Myocyte (in vitro differentiated cells): ENCODE measurements around the gene HDAC4. TPM values are rescaled to one million over a fixed set of nuclear protein-coding genes. Genes with fewer than 3 reads are reported as not detected.
A peak's percentile ranks its signal among the peaks of the same experiment; 100 is the strongest.

Experiments used
- DNase-seq: peaks from one replicate; pipeline ENCODE4 v3.0.0-alpha.2; 2012; ENCODE audit warnings: low read depth
- total RNA-seq: library from RNA; depleted of rRNA; stranded (reverse); fragments of >200 nt; gene quantifications from 2 replicates; pipeline ENCODE4 v1.2.3, GENCODE V29; 2014

HDAC4 gene
- total RNA-seq, 1 donor from 2014 or later = 38.5 TPM

DNA sequence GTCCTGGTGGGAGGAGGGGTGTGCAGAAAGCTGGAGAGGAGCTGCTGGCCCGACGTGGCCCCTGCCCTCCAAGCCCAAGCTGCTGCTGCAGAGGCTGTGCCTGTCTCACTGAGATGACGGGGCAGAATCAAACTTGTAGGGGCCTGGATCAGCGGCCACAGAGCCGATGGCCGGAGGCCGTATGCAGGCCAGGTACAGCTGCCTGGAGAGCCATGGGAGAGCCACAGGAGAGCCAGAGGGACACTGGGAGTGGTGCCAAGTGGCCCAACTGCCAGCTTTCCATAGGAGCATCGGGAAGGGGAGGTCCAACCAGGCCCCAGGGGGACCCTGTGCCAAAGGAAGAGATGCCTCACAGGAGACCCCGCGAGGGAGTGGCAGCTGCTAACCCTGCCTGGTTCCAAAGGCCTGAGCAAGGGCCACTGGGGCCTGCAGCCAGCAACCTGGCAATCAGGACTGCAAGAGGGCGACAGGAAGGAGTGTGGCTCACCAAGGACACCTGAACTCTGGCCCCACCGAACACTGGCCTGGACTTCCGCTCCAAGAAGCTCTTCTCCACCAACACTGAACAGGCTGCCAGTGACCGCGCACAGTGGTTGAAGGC lies 70.7 kb downstream of the HDAC4 start:
- no peak for DNase-seq

DNA sequence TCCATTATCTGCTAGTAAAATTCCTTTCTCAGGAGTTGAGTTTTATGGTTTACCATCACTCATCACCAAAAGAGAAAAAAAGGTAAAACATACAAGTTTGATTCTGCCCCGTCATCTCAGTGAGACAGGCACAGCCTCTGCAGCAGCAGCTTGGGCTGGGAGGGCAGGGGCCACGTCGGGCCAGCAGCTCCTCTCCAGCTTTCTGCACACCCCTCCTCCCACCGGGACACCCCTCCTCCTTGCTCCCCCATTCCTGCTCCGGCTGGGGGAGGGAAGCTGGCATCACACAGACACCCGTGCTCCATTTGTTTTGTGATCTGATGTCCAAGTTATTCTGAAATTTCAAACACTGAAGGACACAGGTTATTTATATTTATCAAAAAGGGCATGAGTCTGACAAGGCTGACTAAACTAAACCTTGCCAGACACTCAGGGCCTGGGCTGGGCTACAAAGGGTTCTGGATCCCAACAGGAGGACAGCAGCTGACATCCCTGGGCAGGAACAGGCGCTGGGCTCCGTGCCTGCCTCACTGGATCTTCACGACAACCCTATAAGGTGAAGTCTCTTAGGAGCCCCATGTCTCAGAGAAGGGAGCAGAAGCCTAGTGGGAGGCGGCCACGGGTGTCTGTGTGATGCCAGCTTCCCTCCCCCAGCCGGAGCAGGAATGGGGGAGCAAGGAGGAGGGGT lies 71.4 kb downstream of the HDAC4 start:
- DNase-seq = peak; percentile 72

DNA sequence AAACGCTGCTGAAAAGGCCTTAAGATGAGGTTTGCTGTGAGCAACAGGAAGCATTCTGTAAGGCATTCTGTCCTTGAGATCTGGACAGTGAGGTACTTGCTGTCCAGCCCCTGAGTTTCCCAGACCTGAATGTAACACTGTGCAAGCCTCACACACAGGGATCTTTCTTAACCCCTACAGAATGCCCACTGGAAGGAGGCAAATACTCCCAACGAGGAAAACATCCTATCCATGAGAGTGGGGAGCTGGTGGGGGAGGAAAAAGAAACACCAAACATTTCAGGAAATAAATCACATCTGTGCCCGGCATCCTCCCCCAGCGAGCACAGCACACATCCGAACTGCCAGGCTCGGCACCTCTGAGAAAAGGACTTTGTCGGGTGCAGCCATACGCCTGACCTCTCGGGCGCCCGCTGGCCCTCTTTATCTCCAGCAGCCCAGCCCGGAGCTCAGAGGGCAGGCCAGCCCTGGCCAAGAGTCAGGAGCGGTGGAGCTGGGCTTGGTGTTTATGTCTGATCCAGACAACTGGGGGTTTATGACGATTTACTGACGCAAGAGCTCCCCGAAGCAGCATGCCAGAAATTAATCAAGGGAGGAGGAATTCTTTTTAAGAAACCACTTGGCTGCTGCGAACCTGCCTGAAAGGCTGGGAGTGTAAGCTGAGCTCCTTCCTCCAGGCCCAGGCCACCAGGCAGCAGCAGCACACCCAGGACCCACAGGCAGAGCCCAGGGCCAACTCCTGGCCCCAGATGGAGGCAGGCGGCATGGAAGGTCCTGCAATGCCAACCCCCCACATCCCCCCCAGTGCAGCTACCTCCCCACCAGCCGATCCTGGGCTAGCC lies 72.2 kb downstream of the HDAC4 start:
- DNase-seq = peak; percentile 73

DNA sequence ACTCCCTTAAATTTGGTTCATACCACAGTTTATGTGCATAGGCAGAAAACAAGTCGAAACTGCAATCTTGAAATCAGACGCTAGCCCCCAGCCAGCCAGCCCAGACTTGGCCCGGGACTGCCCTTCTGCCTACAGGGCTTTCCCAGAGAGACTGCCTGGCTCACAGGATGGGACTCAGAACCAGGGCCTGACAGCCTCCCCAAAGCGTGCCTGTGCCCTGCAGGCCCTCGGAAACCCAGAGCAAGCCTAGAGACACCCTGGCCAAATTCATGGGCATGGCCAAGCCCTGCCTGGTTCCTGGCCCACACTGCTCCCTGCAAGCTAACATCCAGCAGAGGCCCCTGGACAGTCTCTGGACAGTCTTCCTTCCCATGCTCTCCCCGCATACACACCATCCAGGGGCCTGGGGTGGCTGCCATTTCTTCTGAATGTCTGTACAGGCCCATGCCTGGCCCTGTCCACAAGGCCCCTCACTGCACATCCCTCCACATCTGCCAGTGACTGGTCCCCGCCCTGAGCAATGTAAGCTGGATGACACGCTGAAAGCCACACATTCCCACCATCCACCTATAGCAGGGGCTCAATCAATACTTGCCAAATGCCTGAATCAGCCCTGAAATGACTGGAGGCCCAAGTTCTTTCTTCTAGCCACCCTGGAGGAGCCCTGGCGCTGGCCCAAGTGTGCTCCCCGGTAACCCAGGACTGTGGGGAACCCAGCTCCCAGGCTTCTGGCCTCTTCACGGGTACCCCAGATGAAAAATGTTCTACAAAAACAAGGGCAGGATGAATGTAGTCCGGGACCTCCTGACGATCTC lies 73.1 kb downstream of the HDAC4 start:
- no peak for DNase-seq

DNA sequence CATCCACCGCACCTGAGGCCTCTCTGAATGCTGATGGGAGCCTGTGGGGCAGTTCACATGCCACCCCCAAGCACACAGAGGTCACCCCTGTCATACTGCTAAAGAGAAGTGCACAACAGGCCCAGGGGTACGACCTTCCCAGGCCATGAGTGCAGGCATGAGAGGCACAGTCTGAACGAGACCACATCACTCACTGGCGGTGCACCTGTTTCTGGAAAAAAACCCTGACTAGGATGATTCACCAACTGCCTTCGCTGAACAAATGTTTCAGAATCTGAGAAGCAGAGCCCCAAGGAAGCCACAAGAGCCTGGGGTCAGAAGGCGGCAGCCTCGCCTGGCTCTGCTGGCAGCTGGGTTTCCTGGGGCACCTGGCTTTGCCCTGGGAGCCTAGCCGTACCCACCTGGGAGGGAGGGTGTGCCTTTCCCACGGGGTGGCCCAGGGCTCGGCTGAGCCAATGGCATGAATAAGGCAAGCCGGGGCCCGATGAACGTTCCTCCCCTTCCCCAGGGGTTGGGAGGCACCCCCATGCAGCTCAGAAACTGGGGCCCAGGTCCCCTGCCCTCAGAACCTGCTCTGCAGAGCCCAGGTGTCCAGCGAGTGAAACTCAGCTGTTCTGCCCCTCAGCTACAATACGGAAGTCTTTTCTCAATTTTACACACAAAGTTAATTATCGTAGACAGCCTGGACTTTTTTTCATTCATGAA lies 73.8 kb downstream of the HDAC4 start:
- peak; percentile 97 for DNase-seq

DNA sequence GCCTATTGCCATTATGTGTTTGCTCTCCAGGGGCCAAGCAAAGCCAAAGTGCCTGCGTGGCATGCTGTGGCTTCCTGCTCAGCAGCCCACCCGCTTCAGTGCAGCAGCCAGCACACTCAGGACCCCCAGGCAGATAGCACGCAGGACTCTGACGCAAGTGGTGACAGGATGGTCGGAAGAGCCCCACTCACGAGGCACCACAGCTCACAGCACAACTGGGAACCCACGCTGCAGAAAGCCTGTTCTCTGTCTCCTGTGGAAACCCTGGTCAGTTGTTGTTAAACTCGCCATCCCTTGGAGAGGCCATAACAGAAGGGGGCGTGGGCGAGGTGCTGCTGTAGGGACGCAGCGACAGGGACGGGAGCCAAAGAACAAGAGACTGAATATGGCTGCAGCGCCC lies 76.4 kb downstream of the HDAC4 start:
- no peak for DNase-seq

DNA sequence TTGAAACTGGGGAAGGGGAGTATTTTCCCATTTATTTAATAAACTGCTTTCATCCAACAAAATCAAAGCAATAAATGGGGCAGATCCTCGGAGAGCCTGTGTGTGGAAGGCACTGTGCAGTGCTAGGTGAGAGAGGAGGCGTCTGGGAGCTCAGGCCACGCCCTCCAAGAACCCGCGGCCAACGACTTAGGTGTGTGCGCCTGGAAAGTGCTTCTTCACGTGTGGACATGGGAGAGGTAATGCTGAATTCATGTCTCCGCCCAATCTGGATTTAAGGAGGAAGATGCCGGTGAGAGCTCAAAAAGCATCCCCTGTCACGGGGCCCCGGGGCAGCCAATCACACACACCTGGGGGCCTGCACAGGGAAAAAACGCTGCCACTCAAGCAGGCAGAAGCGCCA lies 77.4 kb downstream of the HDAC4 start:
- DNase-seq = no peak

DNA sequence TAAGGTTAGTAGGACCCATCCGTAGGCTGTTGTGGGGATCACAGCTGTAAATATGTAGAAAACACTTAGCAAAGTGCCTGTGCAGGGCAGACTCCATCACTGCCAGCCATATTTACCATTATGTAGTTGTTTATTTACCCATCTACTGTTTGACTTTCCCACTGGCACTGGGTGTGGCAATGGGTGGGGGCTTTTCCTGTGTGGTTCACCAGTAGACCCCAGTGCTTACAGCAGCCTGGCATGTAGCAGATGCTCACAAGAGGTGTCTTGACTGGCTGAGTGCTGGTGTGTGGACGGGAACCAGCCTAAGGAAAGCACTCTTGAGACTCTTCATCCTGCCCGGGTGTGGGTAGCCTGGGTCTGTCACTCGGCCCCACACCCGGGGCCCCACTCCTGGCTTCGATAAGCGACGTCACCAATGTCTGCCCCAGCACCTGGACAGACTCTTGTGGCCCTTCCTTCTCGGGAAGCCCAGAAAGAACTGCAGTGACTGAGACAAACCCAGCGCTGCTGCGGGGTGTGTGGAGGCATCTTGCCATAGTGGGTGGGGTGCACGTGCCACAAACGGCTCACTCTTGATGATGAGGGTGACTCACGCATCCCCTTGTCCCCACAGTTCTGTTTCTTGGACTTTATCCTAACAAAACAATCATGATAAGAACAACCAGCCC lies 78.3 kb downstream of the HDAC4 start:
- DNase-seq = peak; percentile 56

DNA sequence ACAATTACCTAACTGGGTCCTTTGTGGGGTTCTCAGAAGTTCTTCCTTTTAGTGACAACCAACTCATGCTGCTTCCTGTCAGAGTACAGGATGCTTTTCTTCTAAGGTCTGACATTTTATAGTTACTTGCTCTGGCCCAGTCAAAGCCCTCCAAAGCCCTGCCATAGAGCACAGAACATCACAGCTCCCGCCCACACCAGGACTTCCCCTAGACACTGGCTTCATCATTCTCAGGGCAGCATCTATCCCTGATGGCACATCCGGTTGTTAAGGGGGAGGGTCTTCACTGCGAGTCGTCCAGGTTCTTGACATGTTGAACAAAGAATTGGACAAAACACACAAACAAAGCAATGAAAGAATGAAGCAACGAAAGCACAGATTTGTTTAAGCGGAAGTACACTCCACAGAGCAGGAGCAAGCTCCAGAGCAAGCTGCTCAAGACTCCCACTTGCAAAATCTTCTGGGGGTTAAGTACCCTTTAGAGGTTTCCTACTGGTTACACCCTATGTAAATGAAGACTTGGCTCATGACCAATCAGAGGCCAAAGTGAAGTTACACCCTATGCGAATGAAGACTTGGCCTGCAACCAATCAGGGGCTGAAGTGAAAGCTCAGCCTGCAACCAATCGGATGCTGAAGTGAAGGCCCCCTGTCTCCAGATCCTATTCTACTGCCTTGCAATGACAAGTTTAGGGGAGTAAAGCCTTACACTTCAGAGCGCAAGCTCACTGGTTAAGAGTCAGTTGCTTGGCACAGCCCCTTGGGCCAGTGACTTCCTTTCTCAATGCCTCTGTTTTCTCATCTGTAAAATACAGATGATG lies 79.0 kb downstream of the HDAC4 start:
- no peak for DNase-seq

DNA sequence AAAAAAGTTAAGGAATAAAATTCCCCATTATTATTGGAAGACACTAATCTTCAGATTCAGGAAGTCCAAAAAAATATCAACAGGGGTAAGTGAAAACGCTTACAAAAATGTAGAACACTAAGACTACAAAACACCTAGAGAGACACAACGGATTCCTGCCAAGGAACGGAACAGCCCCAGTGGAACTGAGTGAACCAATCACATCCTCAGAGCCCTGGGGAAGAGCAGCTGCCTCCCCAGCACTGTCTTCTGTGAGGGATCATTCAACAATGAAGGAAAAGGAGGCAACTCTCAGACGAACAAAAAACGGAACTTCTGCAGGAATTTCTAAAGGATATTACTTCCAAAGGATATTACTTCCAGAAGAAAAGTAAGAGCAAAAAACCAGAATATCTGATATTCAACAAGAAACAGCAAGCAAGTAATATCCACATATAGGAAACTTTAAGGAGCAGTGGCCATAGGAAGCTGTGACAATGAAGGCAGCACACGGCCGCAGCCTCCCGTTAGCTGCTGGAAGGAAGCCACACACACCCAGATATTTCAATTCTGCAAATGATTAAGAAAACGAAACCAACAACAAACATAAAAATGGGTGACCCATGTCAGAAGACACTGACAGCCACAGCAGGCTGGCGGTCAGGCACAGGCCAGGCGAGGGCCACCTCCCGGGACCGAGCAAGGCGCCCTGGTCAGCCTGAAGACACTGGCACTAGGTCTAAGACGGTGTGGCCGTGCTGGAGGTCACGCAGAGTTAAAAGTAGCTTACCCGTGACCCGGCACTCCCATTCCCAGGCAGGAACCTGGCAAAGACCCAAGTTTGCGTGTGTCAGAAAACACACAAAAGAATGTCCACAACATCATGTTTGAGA lies 81.8 kb downstream of the HDAC4 start:
- no peak for DNase-seq

DNA sequence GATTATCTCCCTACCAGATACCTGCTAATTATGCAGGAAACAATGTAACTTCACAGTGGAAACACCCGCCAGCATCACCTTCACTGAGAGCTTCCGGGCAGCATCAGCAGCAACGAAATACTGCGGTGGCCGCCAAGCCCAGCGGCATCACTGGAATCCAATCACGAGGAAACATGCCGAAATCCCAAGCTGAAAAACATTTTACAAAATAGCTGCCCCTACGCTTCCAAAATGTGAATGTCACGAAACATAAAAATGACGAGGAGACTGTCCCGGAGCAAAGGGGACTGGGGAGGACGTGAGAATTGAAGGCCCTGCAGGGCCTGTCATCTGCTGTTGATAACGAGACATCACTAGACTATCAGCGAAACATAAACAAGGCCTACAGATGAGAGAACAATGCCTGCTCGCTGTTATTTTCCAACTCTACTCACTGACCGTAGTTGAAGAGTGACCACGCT lies 82.6 kb downstream of the HDAC4 start:
- no peak for DNase-seq

DNA sequence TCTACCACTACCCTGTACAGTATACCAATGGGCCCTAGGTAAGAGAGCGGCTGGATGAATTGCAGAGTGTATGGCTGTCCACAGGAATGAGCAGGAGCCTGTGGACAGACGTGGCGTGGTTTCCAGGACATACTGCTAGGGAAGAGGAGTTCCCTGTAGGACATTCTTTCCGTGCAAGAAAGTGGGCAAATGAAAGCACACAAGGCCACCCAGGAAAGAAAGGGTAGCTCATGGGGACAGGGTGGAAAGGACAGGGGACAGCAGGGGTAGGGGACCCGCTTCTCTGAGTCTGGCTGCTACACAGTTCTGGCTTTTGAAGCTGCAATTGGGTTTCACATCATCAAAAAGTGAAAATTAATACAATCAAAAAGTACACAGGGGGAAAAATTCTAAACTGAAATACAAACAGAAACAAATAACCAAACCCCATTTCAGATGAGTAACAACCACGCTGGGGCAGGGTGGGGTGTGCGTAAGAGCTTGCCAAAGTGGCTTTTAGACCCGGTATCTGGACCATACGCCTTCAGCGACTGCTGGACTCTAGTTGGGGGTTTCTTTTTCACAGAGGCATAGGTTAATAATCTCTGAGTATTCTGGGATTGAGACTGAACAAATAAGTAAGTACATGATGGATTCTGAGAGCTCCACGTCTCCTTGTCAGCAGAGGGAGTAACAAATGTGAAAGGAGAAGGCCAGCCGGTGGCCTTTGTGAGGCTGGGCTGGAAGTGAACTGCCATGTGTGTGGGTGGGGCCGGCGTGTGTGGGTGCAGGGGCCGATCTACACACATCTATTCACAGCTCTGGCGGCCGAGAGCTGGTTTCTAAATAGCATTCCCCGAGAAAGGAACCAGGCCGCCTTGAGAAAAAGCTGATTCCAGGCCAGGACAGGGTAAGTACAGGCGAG lies 84.0 kb downstream of the HDAC4 start:
- DNase-seq = peak; percentile 86

DNA sequence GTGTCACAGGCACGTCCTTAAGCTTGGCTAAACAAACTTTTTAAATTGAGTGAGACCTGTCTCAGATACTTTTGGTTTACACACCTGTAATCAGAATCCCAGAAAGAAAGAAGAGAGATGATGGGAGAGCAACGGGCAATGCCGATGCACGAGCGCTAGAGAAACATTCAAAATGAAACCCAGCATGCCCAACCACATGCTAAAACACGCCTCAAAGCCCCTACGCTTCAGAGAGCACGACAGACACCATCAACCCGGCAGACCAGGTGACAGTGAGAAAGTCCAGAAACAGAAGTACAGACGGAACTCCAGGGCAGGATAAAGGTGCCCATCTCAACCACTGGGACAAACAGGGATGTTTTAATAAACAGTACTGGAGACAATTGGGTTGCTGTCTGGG lies 85.5 kb downstream of the HDAC4 start:
- no peak for DNase-seq

DNA sequence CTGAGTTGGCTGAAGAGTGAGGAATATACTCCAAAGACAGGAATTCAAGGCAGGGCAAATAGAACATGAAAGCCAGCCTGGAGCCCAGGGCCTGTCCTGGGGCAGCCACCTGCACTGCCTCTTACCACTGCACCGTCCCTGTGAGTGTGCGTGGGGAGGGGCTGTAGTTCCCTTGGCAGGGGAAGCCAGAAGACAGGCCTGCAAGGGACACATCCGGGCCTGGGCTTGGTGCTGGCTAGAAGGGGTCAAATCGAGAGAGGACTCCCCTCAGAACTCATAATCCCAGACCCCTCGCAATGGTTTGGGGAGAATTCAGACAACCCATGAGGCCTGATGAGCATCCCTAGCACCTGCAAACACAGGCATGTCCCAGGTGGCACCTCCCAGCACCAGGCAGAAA lies 87.0 kb downstream of the HDAC4 start:
- DNase-seq = no peak

DNA sequence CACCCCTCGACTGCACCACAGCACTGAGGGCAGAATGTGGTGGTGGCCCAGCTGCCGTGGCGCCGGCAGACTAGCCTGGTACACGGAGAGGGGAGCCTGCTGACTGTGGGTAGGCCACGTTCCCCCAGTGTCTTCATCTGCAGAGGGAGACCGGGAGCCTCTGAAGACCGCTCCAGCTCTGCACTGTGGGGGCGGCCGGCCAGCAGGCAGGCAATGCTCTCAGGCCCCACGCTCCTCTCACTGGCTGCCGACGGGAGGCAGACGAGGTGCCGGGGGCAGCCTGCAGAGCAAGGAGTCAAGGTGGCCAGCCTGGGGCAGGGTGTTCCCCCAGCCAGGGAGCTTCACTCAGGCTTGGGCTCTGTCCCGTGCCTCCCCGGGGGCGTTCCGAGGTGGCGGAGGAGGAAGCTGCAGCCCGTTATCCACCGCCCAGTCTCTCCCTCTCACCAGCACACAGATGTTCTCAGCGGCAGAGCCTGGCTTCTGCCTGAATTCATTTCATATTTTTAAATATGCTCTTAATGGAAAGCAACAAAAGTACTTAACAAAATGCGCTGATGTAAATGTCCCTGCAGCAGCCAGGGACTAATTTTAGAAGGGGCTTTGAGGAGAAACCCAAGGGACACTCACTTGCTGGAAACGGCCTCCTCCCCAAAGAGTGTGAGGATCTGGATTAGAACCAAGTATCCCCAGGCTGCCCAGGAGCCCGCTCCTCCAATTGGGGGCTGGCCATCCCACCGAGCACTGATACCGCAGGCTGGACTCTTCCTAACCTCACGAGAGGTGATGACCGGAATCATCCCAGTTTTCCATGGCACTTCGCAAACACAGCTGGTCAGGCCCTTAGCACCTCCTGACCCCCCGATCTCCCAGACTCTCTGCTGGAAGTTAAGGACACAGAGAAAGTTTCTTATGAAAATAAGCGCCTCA lies 87.8 kb downstream of the HDAC4 start:
- no peak for DNase-seq

DNA sequence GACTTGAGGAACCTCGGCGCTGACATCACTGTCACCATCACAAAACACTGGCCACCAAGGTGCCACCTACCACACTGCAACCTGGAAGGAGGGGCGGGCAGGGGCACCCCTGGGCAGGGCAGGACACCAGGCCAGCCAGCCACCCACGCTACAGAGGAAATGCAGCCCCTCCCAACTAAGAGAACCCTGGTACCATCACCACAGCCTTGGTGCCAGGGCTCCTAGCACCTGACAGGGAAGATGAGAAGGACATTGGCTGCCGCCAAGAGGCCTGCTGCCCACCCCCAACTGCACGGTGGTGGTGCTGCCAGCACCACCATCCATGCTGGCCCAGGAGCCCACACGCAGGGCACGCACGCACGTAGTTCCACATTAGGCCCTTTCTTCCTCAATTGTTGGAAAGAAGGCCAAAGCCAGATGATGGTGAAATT lies 88.7 kb downstream of the HDAC4 start:
- DNase-seq = no peak
